ENCODE data around the gene TMEM132C. TPM values are rescaled to one million over a fixed set of nuclear protein-coding genes. Genes with fewer than 3 reads are reported as not detected.

TMEM132C gene
- total RNA-seq, 2 experiments from 2014 or later, result not detected

- Mint-ChIP-seq H3K9me3 (no peaks in the 10 kb centered on the region), H3K27me3 (no peaks in the 10 kb centered on the region), H3K4me1 (ENCODE audit: low read depth) (no peaks in the 10 kb centered on the region), H3K27ac (no peak overlapping the region), H3K36me3 (ENCODE audit: low read depth) (no peaks in the 10 kb centered on the region), H3K4me3 (no peak overlapping the region)
- intact Hi-C loops (cut with micrococcal nuclease), result no loop called here
- no peak for ATAC-seq
- ChIA-PET CTCF (interaction anchor here (1.5 kb wide), 1 partner anchor 17 kb away, joined by 3 read pairs; no protein-coding TSS in a partner anchor), POLR2A (interaction anchor here (0.6 kb wide), 1 partner anchor 64 kb away, joined by 3 read pairs; no protein-coding TSS in a partner anchor)
- no peak for TF ChIP-seq CTCF (IDR thresholded peaks at IDR 0.05)
- no peak for DNase-seq
These were observed 395.1 kb downstream of the TMEM132C start for GRCh38 chr12:128662101-128662500.

- no peak for DNase-seq
- no peak for TF ChIP-seq CTCF (IDR thresholded peaks at IDR 0.05)
- H3K27ac Mint-ChIP-seq, result no peak overlapping the region
- ATAC-seq, result no peak
- H3K9me3 Mint-ChIP-seq, result no peaks in the 10 kb centered on the region
- CTCF ChIA-PET, result no interaction called here
- no peaks in the 10 kb centered on the region for H3K36me3 Mint-ChIP-seq (ENCODE audit: low read depth)
- no peaks in the 10 kb centered on the region for H3K27me3 Mint-ChIP-seq
- no peaks in the 10 kb centered on the region for H3K4me1 Mint-ChIP-seq (ENCODE audit: low read depth)
- no peak overlapping the region for H3K4me3 Mint-ChIP-seq
- intact Hi-C loops (cut with micrococcal nuclease), result no loop called here
- POLR2A ChIA-PET, result no interaction called here
These were observed 397.5 kb downstream of the TMEM132C start for GRCh38 chr12:128664501-128664900.

- H3K27me3 Mint-ChIP-seq, result no peaks in the 10 kb centered on the region
- intact Hi-C loops (cut with micrococcal nuclease), result no loop called here
- TF ChIP-seq CTCF (IDR thresholded peaks at IDR 0.05), result no peak
- ATAC-seq, result no peak
- no peak overlapping the region for H3K4me3 Mint-ChIP-seq
- H3K36me3 Mint-ChIP-seq (ENCODE audit: low read depth), result no peaks in the 10 kb centered on the region
- no peak overlapping the region for H3K27ac Mint-ChIP-seq
- DNase-seq, result no peak
- POLR2A ChIA-PET, result no interaction called here
- CTCF ChIA-PET, result no interaction called here
- no peaks in the 10 kb centered on the region for H3K4me1 Mint-ChIP-seq (ENCODE audit: low read depth)
- no peaks in the 10 kb centered on the region for H3K9me3 Mint-ChIP-seq
These were observed 400.2 kb downstream of the TMEM132C start for GRCh38 chr12:128667193-128667592.

GRCh38 chr12:128671528-128672042 is 404.6 kb downstream of the TMEM132C start:
- Mint-ChIP-seq H3K4me3 (no peak overlapping the region), H3K27ac (no peak overlapping the region), H3K36me3 (ENCODE audit: low read depth) (no peaks in the 10 kb centered on the region), H3K4me1 (ENCODE audit: low read depth) (no peaks in the 10 kb centered on the region), H3K27me3 (no peaks in the 10 kb centered on the region), H3K9me3 (no peaks in the 10 kb centered on the region)
- CTCF ChIA-PET, result no interaction called here
- POLR2A ChIA-PET, result no interaction called here
- intact Hi-C loops (cut with micrococcal nuclease), result no loop called here
- no peak for DNase-seq
- ATAC-seq, result no peak
- no peak for TF ChIP-seq CTCF (IDR thresholded peaks at IDR 0.05)

- Mint-ChIP-seq H3K27ac (no peak overlapping the region), H3K27me3 (no peaks in the 10 kb centered on the region), H3K9me3 (no peaks in the 10 kb centered on the region), H3K36me3 (ENCODE audit: low read depth) (no peaks in the 10 kb centered on the region), H3K4me3 (no peak overlapping the region), H3K4me1 (ENCODE audit: low read depth) (no peaks in the 10 kb centered on the region)
- ChIA-PET POLR2A (no interaction called here), CTCF (no interaction called here)
- ATAC-seq (no peak), DNase-seq (no peak)
- intact Hi-C loops (cut with micrococcal nuclease), result no loop called here
- TF ChIP-seq CTCF (IDR thresholded peaks at IDR 0.05), result no peak
These were observed 405.5 kb downstream of the TMEM132C start for GRCh38 chr12:128672428-128672827.

Data from activated CD8-positive, alpha-beta T cell treated with anti-CD3 and anti-CD28 coated beads for 36 hours (primary cell).